GM19099 (cell line): ENCODE measurements around the gene ATRNL1.

Source experiments
- POLR2A ChIP-seq: IDR thresholded peaks from 3 replicates; pipeline ENCODE4 v1.6.1; 2011; ENCODE audit warnings: low read depth; ENCODE audit not compliant: insufficient read length; ENCODE audit errors: extremely low read depth

Gene ATRNL1

GRCh38 chr10:115141254-115141653 lies 48.1 kb downstream of the ATRNL1 start:
- TF ChIP-seq POLR2A: no peak

- no peak for TF ChIP-seq POLR2A
Observed at GRCh38 chr10:115157357-115157756, 64.2 kb downstream of the ATRNL1 start.

GRCh38 chr10:115163129-115163528 lies 70.0 kb downstream of the ATRNL1 start:
- TF ChIP-seq POLR2A: no peak

GRCh38 chr10:115164220-115164619 lies 71.1 kb downstream of the ATRNL1 start:
- no peak for TF ChIP-seq POLR2A

GRCh38 chr10:115167751-115168150 lies 74.6 kb downstream of the ATRNL1 start:
- TF ChIP-seq POLR2A: no peak

- TF ChIP-seq POLR2A: no peak
Observed at GRCh38 chr10:115171392-115171960, 78.3 kb downstream of the ATRNL1 start.

GRCh38 chr10:115173915-115174443 lies 80.8 kb downstream of the ATRNL1 start:
- no peak for TF ChIP-seq POLR2A

- no peak for TF ChIP-seq POLR2A
Observed at GRCh38 chr10:115209133-115209532, 116.0 kb downstream of the ATRNL1 start.

- TF ChIP-seq POLR2A: no peak
Observed at GRCh38 chr10:115214829-115215228, 121.7 kb downstream of the ATRNL1 start.

GRCh38 chr10:115219203-115219602 lies 126.0 kb downstream of the ATRNL1 start:
- TF ChIP-seq POLR2A: no peak

- TF ChIP-seq POLR2A: no peak
Observed at GRCh38 chr10:115222039-115222438, 128.9 kb downstream of the ATRNL1 start.

- no peak for TF ChIP-seq POLR2A
Observed at GRCh38 chr10:115239761-115240160, 146.6 kb downstream of the ATRNL1 start.

GRCh38 chr10:115250784-115251183 lies 157.6 kb downstream of the ATRNL1 start:
- no peak for TF ChIP-seq POLR2A

- TF ChIP-seq POLR2A: no peak
Observed at GRCh38 chr10:115272482-115272881, 179.3 kb downstream of the ATRNL1 start.

- no peak for TF ChIP-seq POLR2A
Observed at GRCh38 chr10:115278294-115278693, 185.1 kb downstream of the ATRNL1 start.

GRCh38 chr10:115295213-115295805 lies 202.1 kb downstream of the ATRNL1 start:
- no peak for TF ChIP-seq POLR2A

- no peak for TF ChIP-seq POLR2A
Observed at GRCh38 chr10:115300080-115300479, 206.9 kb downstream of the ATRNL1 start.

GRCh38 chr10:115321360-115321759 lies 228.2 kb downstream of the ATRNL1 start:
- TF ChIP-seq POLR2A: no peak

GRCh38 chr10:115328331-115328730 lies 235.2 kb downstream of the ATRNL1 start:
- no peak for TF ChIP-seq POLR2A
